ENCODE data around the gene ACTN1. TPM values are rescaled to one million over a fixed set of nuclear protein-coding genes. Genes with fewer than 3 reads are reported as not detected.

Gene ACTN1
- total and polyA plus RNA-seq, 2 experiments from 2014 or later = 121 to 280 TPM

DNA sequence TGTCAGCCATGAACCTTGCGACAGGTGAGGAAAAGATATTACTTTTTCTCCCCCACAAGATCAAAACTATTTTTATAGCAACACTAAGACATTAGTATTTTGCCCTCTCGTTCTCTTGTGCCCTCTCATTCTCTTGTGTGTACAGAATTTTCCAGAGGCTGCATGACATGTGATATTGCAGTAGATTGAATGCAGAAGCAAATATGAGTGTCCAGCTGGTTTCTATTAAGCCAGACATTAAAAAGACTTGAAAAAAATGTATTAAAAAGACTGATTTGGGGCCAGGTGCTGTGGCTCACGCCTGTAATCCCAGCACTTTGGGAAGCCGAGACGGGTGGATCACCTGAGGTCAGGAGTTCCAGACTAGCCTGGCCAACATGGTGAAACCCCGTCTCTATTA is 122.5 kb downstream of the ACTN1 start (continued):
- TF ChIP-seq, protein P1, sequence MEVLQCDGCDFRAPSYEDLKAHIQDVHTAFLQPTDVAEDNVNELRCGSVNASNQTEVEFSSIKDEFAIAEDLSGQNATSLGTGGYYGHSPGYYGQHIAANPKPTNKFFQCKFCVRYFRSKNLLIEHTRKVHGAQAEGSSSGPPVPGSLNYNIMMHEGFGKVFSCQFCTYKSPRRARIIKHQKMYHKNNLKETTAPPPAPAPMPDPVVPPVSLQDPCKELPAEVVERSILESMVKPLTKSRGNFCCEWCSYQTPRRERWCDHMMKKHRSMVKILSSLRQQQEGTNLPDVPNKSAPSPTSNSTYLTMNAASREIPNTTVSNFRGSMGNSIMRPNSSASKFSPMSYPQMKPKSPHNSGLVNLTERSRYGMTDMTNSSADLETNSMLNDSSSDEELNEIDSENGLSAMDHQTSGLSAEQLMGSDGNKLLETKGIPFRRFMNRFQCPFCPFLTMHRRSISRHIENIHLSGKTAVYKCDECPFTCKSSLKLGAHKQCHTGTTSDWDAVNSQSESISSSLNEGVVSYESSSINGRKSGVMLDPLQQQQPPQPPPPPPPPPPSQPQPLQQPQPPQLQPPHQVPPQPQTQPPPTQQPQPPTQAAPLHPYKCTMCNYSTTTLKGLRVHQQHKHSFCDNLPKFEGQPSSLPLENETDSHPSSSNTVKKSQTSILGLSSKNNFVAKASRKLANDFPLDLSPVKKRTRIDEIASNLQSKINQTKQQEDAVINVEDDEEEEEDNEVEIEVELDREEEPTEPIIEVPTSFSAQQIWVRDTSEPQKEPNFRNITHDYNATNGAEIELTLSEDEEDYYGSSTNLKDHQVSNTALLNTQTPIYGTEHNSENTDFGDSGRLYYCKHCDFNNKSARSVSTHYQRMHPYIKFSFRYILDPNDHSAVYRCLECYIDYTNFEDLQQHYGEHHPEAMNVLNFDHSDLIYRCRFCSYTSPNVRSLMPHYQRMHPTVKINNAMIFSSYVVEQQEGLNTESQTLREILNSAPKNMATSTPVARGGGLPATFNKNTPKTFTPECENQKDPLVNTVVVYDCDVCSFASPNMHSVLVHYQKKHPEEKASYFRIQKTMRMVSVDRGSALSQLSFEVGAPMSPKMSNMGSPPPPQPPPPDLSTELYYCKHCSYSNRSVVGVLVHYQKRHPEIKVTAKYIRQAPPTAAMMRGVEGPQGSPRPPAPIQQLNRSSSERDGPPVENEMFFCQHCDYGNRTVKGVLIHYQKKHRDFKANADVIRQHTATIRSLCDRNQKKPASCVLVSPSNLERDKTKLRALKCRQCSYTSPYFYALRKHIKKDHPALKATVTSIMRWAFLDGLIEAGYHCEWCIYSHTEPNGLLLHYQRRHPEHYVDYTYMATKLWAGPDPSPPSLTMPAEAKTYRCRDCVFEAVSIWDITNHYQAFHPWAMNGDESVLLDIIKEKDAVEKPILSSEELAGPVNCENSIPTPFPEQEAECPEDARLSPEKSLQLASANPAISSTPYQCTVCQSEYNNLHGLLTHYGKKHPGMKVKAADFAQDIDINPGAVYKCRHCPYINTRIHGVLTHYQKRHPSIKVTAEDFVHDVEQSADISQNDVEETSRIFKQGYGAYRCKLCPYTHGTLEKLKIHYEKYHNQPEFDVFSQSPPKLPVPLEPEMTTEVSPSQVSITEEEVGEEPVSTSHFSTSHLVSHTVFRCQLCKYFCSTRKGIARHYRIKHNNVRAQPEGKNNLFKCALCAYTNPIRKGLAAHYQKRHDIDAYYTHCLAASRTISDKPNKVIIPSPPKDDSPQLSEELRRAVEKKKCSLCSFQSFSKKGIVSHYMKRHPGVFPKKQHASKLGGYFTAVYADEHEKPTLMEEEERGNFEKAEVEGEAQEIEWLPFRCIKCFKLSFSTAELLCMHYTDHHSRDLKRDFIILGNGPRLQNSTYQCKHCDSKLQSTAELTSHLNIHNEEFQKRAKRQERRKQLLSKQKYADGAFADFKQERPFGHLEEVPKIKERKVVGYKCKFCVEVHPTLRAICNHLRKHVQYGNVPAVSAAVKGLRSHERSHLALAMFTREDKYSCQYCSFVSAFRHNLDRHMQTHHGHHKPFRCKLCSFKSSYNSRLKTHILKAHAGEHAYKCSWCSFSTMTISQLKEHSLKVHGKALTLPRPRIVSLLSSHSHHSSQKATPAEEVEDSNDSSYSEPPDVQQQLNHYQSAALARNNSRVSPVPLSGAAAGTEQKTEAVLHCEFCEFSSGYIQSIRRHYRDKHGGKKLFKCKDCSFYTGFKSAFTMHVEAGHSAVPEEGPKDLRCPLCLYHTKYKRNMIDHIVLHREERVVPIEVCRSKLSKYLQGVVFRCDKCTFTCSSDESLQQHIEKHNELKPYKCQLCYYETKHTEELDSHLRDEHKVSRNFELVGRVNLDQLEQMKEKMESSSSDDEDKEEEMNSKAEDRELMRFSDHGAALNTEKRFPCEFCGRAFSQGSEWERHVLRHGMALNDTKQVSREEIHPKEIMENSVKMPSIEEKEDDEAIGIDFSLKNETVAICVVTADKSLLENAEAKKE (CRISPR knock-in tag; IDR thresholded peaks at IDR 0.05) = no peak

GRCh38 chr14:68854421-68854820 is 124.7 kb downstream of the ACTN1 start:
- Histone ChIP-seq H3K9me2 (ENCODE audit: insufficient read depth) (no peaks in the 10 kb centered on the region), H3F3A (replicated peaks; ENCODE audit: low read depth) (no peaks in the 10 kb centered on the region)
- TF ChIP-seq JUNB (IDR thresholded peaks at IDR 0.05; ENCODE audit: unreplicated experiment) (no peak), EZH2phosphoT487 (IDR thresholded peaks at IDR 0.05; ENCODE audit: unreplicated experiment) (no peak), ZNF331 (CRISPR knock-in tag; IDR thresholded peaks at IDR 0.05; ENCODE audit: low read depth) (no peak), ETS1 (IDR thresholded peaks at IDR 0.05) (no peak)
- TF ChIP-seq, protein P1 (CRISPR knock-in tag; IDR thresholded peaks at IDR 0.05) = no peak
- TF ChIP-seq, protein P2, sequence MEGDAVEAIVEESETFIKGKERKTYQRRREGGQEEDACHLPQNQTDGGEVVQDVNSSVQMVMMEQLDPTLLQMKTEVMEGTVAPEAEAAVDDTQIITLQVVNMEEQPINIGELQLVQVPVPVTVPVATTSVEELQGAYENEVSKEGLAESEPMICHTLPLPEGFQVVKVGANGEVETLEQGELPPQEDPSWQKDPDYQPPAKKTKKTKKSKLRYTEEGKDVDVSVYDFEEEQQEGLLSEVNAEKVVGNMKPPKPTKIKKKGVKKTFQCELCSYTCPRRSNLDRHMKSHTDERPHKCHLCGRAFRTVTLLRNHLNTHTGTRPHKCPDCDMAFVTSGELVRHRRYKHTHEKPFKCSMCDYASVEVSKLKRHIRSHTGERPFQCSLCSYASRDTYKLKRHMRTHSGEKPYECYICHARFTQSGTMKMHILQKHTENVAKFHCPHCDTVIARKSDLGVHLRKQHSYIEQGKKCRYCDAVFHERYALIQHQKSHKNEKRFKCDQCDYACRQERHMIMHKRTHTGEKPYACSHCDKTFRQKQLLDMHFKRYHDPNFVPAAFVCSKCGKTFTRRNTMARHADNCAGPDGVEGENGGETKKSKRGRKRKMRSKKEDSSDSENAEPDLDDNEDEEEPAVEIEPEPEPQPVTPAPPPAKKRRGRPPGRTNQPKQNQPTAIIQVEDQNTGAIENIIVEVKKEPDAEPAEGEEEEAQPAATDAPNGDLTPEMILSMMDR (conservative IDR thresholded peaks at IDR 0.05; ENCODE audit: low read depth in 2 of 2) = no peak

More at GRCh38 chr14:68854421-68854820, 124.7 kb downstream of the ACTN1 start:
- Histone ChIP-seq H3K27me3 (ENCODE audit: insufficient read depth) (no peaks in the 10 kb centered on the region), H3K4me2 (no peak overlapping the region), H3K36me3 (ENCODE audit: insufficient read depth) (no peaks in the 10 kb centered on the region), H3K4me3 (no peak overlapping the region), H3K4me1 (ENCODE audit: insufficient read depth) (no peaks in the 10 kb centered on the region), H4K20me1 (replicated peaks; ENCODE audit: insufficient read depth) (no peaks in the 10 kb centered on the region), H3K79me2 (replicated peaks; ENCODE audit: insufficient read depth) (no peaks in the 10 kb centered on the region), H3K27ac (ENCODE audit: low read depth) (no peak overlapping the region), H2AFZ (0 out of 2 replicates have a peak overlapping the region, but pooled peaks have one; percentile 43)
- Mint-ChIP-seq H3K9me3 (peaks cover 14% of the 10 kb centered on the region), H3K36me3 (ENCODE audit: low read depth) (peaks cover 10% of the 10 kb centered on the region; the same call in 1 of the 3 replicates), H3K4me3 (no peak overlapping the region), H3K4me1 (peaks cover 5% of the 10 kb centered on the region), H3K27me3 (ENCODE audit: insufficient read depth, low read depth, poor library complexity) (peaks cover 9% of the 10 kb centered on the region), H3K27ac (no peak overlapping the region)
- no peak for DNase-seq (ENCODE audit: low spot score)
- ATAC-seq = no peak
